Spleen (tissue), 11 donors: ENCODE measurements around the gene DCLK2. TPM values are rescaled to one million over a fixed set of nuclear protein-coding genes. Genes with fewer than 3 reads are reported as not detected.

Source experiments
- DNase-seq: peaks from one replicate; pipeline ENCODE4 v3.0.0-alpha.2; 2020
- H3K27ac ChIP-seq, 8 donors: fragments of 200-600 bp; sonication (generic) in 7 of 8; 1 replicate in 4 of 8; 2 replicates in 4 of 8; pipeline versions ENCODE4 v1.5.0 to v1.8.0; 2016 to 2021; ENCODE audit warnings: inconsistent platforms in 4 of 8, mild to moderate bottlenecking in 4 of 8, moderate library complexity in 1 of 8
- H3K27me3 ChIP-seq, 7 donors: fragments of 200-600 bp; sonication (generic) in 6 of 7; replicated peaks in 1 of 7; 1 replicate in 4 of 7; 2 replicates in 3 of 7; pipeline versions ENCODE4 v1.5.0 to v1.8.0; 2016 to 2021; ENCODE audit warnings: inconsistent platforms in 3 of 7, mild to moderate bottlenecking in 1 of 7
- H3K36me3 ChIP-seq, 6 donors: fragments of 200-600 bp; sonication (generic) in 5 of 6; 1 replicate in 4 of 6; 2 replicates in 2 of 6; pipeline versions ENCODE4 v1.5.0 to v1.8.0; 2016 to 2021; ENCODE audit warnings: inconsistent platforms in 2 of 6
- H3K4me1 ChIP-seq, 6 donors: fragments of 200-600 bp; sonication (generic) in 5 of 6; 1 replicate in 3 of 6; 2 replicates in 3 of 6; pipeline versions ENCODE4 v1.5.0 to v1.8.0; 2016 to 2021; ENCODE audit warnings: inconsistent platforms in 3 of 6
- H3K4me3 ChIP-seq, 8 donors: fragments of 200-600 bp; sonication (generic) in 7 of 8; 1 replicate in 4 of 8; 2 replicates in 4 of 8; pipeline versions ENCODE4 v1.5.0 to v1.8.0; 2016 to 2021; ENCODE audit warnings: inconsistent platforms in 4 of 8, mild to moderate bottlenecking in 4 of 8, moderate library complexity in 2 of 8
- H3K9me3 ChIP-seq, 8 donors: fragments of 200-600 bp; sonication (generic) in 7 of 8; 1 replicate in 4 of 8; 2 replicates in 4 of 8; pipeline versions ENCODE4 v1.5.0 to v1.8.0; 2016 to 2021; ENCODE audit warnings: inconsistent platforms in 4 of 8
- POLR2A ChIP-seq, 3 donors: fragments of 450-650 bp; IDR thresholded peaks; one replicate each; pipeline ENCODE4 v1.5.1; 2017; ENCODE audit warnings: antibody characterized with exemption in 3 of 3, mild to moderate bottlenecking in 1 of 3
- POLR2AphosphoS5 ChIP-seq, 3 donors: sonication (generic); formaldehyde crosslinking; IDR thresholded peaks; one replicate each; pipeline ENCODE4 v1.5.1; 2017; ENCODE audit warnings: antibody characterized with exemption in 3 of 3
- WGBS, 5 donors: extraction: QIAGEN DNeasy Blood & Tissue Kit in 3 of 5; methylation state at CpG; one replicate each; pipeline versions ENCODE4 v1.1.5 to v1.1.7; 2013 to 2018; 5-methylcytosine and 5-hydroxymethylcytosine counted together
- intact Hi-C: fragments of 100-400 bp; cut with DNase I; formaldehyde crosslinking; loops from one replicate; pipeline ENCODE4 v1.15.0; 2023; ENCODE audit warnings: low total_unique reads
- polyA plus RNA-seq, 3 donors: library from polyadenylated mRNA; stranded (reverse); fragments of 200-250 nt; gene quantifications; one replicate each; pipeline ENCODE4 v1.2.1, GENCODE V29; 2013
- total RNA-seq, 7 donors: library from RNA; depleted of rRNA in 3 of 7; stranded (reverse); fragments of >200 nt in 3 of 7; fragmentation: NEBNext Ultra II Directional in 4 of 7; extraction: Animal tissue kit (Norgen Biotek cat#: 25700) in 4 of 7; gene quantifications; one replicate each; pipeline versions ENCODE4 v1.1.0 to v1.2.1, GENCODE V29; 2016 to 2021
- TF ChIP-seq, protein P1 (sequence below), 11 experiments: fragments of 200-600 bp in 7 of 11; fragments of 450-650 bp in 4 of 11; sonication (generic) in 4 of 11; IDR thresholded peaks in 8 of 11; conservative IDR thresholded peaks in 3 of 11; 1 replicate in 7 of 11; 2 replicates in 4 of 11; pipeline versions ENCODE4 v1.4.0 to v1.8.0; 2016 to 2021; ENCODE audit warnings: antibody characterized with exemption in 11 of 11, inconsistent platforms in 4 of 11, mild to moderate bottlenecking in 1 of 11
- donor health status: healthy with polysubstance abuse.
- donor health status: DM: no; HTN: no; CAD: no; lungs with moderate emphysema.
- donor health status: DM: no; HTN: no; CAD: no.
- donor health status: Bipolar disorder and iron deficiency.
- donor health status: healthy.
- donor health status: DM: no; HTN: no; CAD: no.
- donor health status: DM: yes; HTN: yes; CAD: no.

The DCLK2 gene
- total and polyA plus RNA-seq, 10 donors = 0.53 to 6.1 (median 3.9) TPM

DNA sequence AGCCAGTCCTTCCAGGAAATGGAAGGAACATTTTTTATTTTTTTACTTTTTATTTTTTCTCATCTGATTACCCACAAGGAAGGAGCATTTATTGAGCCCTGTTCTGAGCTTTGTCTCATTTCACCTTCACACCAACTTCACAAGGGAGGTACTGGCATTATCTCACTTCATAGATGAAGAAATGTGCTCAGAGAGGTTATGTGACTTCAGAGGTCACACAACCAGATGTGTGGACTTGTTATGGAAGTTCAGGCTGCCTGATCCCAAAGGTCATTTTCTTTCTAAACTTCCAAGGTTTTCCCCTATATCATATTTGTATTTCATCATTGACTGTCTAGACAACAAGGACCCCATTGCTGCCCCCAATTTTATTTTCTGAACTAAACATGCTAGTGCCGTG lies 160.3 kb downstream of the DCLK2 start:
- no peak for TF ChIP-seq POLR2AphosphoS5 (IDR thresholded peaks at IDR 0.05)
- TF ChIP-seq, protein P1, sequence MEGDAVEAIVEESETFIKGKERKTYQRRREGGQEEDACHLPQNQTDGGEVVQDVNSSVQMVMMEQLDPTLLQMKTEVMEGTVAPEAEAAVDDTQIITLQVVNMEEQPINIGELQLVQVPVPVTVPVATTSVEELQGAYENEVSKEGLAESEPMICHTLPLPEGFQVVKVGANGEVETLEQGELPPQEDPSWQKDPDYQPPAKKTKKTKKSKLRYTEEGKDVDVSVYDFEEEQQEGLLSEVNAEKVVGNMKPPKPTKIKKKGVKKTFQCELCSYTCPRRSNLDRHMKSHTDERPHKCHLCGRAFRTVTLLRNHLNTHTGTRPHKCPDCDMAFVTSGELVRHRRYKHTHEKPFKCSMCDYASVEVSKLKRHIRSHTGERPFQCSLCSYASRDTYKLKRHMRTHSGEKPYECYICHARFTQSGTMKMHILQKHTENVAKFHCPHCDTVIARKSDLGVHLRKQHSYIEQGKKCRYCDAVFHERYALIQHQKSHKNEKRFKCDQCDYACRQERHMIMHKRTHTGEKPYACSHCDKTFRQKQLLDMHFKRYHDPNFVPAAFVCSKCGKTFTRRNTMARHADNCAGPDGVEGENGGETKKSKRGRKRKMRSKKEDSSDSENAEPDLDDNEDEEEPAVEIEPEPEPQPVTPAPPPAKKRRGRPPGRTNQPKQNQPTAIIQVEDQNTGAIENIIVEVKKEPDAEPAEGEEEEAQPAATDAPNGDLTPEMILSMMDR (IDR thresholded peaks at IDR 0.05 in 8 of 11, conservative IDR thresholded peaks at IDR 0.05 in 3 of 11) = no peak
- no peak overlapping the region for H3K4me3 ChIP-seq
- DNase-seq = no peak
- H3K27me3 ChIP-seq = no peaks in the 10 kb centered on the region
- no peak overlapping the region for H3K27ac ChIP-seq
- H3K9me3 ChIP-seq = no peaks in the 10 kb centered on the region
- intact Hi-C loops = loop anchor here (10.0 kb wide), 1 partner anchor 224 kb away; no protein-coding TSS in a partner anchor
- H3K4me1 ChIP-seq = peaks cover 0 to 4% (median 0%) of the 10 kb centered on the region in 6 donors
- WGBS, 5 donors = 74 to 96% (median 90%) methylated on average over 1 of the region's 1 CpG
- H3K36me3 ChIP-seq = no peaks in the 10 kb centered on the region

DNA sequence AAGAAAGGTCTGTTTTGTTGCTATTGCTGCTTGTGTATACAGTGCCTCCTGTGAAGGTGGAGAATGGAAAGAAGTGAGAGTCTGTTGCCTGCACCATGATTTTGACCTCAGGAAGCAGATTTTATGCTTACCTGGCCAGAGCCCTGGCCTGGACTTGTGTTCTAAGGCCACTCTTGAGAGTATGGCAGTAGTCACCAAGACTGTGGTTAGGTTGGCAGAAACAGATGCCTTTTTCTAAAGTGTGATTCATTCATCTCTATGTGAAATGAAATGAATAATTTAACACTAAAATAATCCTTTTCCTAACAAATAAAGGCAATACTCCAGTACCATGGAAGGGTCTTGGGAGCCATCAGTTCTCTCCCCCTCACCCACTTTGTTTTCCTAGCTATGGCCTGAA lies 161.8 kb downstream of the DCLK2 start:
- intact Hi-C loops = no loop called here
- no peak overlapping the region for H3K27ac ChIP-seq
- peaks cover 0 to 4% (median 0%) of the 10 kb centered on the region in 6 donors for H3K4me1 ChIP-seq

GRCh38 chr4:150242820-150243458 lies 164.7 kb downstream of the DCLK2 start:
- intact Hi-C loops = no loop called here
- Histone ChIP-seq H3K9me3 (no peaks in the 10 kb centered on the region), H3K27ac (no peak overlapping the region), H3K27me3 (no peaks in the 10 kb centered on the region), H3K4me3 (no peak overlapping the region), H3K4me1 (no peaks in the 10 kb centered on the region), H3K36me3 (no peaks in the 10 kb centered on the region)
- TF ChIP-seq POLR2A (IDR thresholded peaks at IDR 0.05) = no peak
- TF ChIP-seq POLR2AphosphoS5 (IDR thresholded peaks at IDR 0.05) = no peak
- TF ChIP-seq, protein P1 (IDR thresholded peaks at IDR 0.05 in 8 of 11, conservative IDR thresholded peaks at IDR 0.05 in 3 of 11) = peak in 10 of 11 experiments; percentile 36 to 79 (median 70)
- DNase-seq = no peak
- WGBS, 5 donors = 49 to 64% (median 54%) methylated on average over 6 of the region's 6 CpGs

More for the DNA sequence above, 161.8 kb downstream of the DCLK2 start:
- H3K36me3 ChIP-seq = no peaks in the 10 kb centered on the region
- H3K27me3 ChIP-seq = no peaks in the 10 kb centered on the region
- DNase-seq = no peak
- H3K4me3 ChIP-seq = no peak overlapping the region
- TF ChIP-seq POLR2A (IDR thresholded peaks at IDR 0.05) (no peak), POLR2AphosphoS5 (IDR thresholded peaks at IDR 0.05) (no peak)
- TF ChIP-seq, protein P1 (IDR thresholded peaks at IDR 0.05 in 8 of 11, conservative IDR thresholded peaks at IDR 0.05 in 3 of 11) = no peak
- no peaks in the 10 kb centered on the region for H3K9me3 ChIP-seq

GRCh38 chr4:150243932-150244331 lies 165.7 kb downstream of the DCLK2 start:
- TF ChIP-seq, protein P1 (IDR thresholded peaks at IDR 0.05 in 8 of 11, conservative IDR thresholded peaks at IDR 0.05 in 3 of 11) = no peak
- TF ChIP-seq POLR2AphosphoS5 (IDR thresholded peaks at IDR 0.05) (no peak), POLR2A (IDR thresholded peaks at IDR 0.05) (no peak)
- Histone ChIP-seq H3K4me3 (no peak overlapping the region), H3K9me3 (no peaks in the 10 kb centered on the region), H3K27ac (no peak overlapping the region), H3K27me3 (no peaks in the 10 kb centered on the region), H3K4me1 (no peaks in the 10 kb centered on the region), H3K36me3 (peaks cover 0 to 5% (median 0%) of the 10 kb centered on the region in 6 donors)
- intact Hi-C loops = no loop called here
- WGBS, 5 donors = 76 to 86% (median 79%) methylated on average over 2 of the region's 2 CpGs
- DNase-seq = no peak
